Right lobe of liver (tissue), 6 donors: ENCODE results near the gene ARRB1. TPM values are rescaled to one million over a fixed set of nuclear protein-coding genes. Genes with fewer than 3 reads are reported as not detected.

Experiments
- ATAC-seq, 4 donors: fragments of 200-7000 bp; cut with Tn5 transposase; one replicate each; pipeline ENCODE4 v1.9.1; 2020; ENCODE audit warnings: mild to moderate bottlenecking in 4 of 4, moderate library complexity in 4 of 4
- DNase-seq, 3 donors: peaks; one replicate each; pipeline ENCODE4 v3.0.0-alpha.2; 2020
- H3K27ac ChIP-seq, 3 donors: fragments of 200-600 bp; one replicate each; pipeline ENCODE4 v1.8.0; 2022
- H3K27me3 ChIP-seq, 2 donors: fragments of 200-600 bp; one replicate each; pipeline ENCODE4 v1.8.0; 2022
- H3K36me3 ChIP-seq, 4 donors: fragments of 200-600 bp; sonication (generic) in 1 of 4; one replicate each; pipeline versions ENCODE4 v1.5.1 to v1.8.0; 2017 to 2022; ENCODE audit warnings: control low read depth in 1 of 4
- H3K4me1 ChIP-seq, 4 donors: fragments of 200-600 bp; sonication (generic) in 1 of 4; one replicate each; pipeline versions ENCODE4 v1.5.1 to v1.8.0; 2017 to 2022; ENCODE audit warnings: control low read depth in 1 of 4
- H3K4me3 ChIP-seq, 3 donors: fragments of 200-600 bp; one replicate each; pipeline ENCODE4 v1.8.0; 2022
- H3K9me3 ChIP-seq, 4 donors: fragments of 200-600 bp; sonication (generic) in 1 of 4; one replicate each; pipeline versions ENCODE4 v1.5.1 to v1.8.0; 2017 to 2022; ENCODE audit warnings: control low read depth in 1 of 4
- CTCF ChIP-seq, 4 donors: fragments of 200-600 bp in 3 of 4; fragments of 450-650 bp in 1 of 4; IDR thresholded peaks; one replicate each; pipeline versions ENCODE4 v1.5.1 to v1.8.0; 2016 to 2022; ENCODE audit warnings: antibody characterized with exemption in 4 of 4, mild to moderate bottlenecking in 2 of 4
- POLR2A ChIP-seq: fragments of 450-650 bp; IDR thresholded peaks from one replicate; pipeline ENCODE4 v1.6.1; 2017; ENCODE audit warnings: antibody characterized with exemption, mild to moderate bottlenecking
- WGBS: methylation state at CpG from one replicate; pipeline ENCODE4 v1.1.6; 2018; ENCODE audit warnings: low coverage, low lambda C conversion rate; ENCODE audit not compliant: insufficient coverage; ENCODE audit errors: missing lambda C conversion rate; 5-methylcytosine and 5-hydroxymethylcytosine counted together
- intact Hi-C, 2 donors: fragments of 100-400 bp; cut with DNase I; formaldehyde crosslinking; loops; one replicate each; pipeline versions ENCODE4 v1.11.2 to v1.14.1; 2022
- total RNA-seq, 6 experiments: library from RNA; depleted of rRNA in 2 of 6; stranded (reverse); fragments of >200 nt in 2 of 6; fragmentation: NEBNext Ultra II Directional in 3 of 6; extraction: Animal tissue kit (Norgen Biotek cat#: 25700) in 3 of 6; gene quantifications; one replicate each; pipeline versions ENCODE4 v1.1.0 to v1.2.4, GENCODE V29; 2016 to 2023
- donor health status: DM: no; HTN: yes; CAD: no.
- donor health status: DM: no; HTN: no; CAD: no.
- donor health status: DM: no; HTN: no; CAD: no.
- donor health status: DM: no; HTN: yes; CAD: no.
- donor health status: DM: no; HTN: yes; CAD: no.

ARRB1 gene
- total RNA-seq, 6 experiments from 2014 or later, result 8.6 to 26.4 (median 24.5) TPM

DNA sequence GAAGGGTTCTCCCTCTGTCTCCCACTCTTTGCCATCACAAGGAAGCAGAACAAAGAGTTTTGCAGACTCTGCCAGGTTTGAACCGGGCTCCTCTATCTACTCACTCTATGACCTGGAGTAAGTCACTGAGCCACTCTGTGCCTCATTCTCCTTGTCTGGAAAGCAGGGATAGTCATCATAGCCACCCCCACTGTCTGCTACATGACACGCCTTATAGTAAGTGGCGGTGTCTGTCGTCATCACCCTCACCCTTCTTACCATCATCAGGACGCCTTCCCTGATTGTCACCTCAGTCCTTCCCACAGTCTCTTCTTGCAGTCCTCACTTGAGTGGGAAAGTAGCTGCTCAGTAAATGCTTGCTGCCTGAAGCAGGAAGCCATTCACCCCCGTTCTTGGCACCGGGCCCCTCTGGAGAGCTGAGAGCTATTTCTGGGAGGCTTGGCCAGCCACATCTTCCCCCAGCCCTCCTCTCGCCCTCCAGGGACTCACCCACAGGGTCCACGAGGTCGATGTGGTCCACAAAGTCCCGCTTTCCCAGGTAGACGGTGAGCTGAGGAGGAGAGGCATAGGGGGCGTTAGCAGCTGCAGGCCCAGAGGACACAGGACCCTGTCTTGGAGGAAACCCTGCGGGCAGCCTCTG, 64.5 kb downstream of the ARRB1 start:
- Histone ChIP-seq H3K4me3 (no peak overlapping the region), H3K36me3 (peaks cover 0 to 8% (median 0%) of the 10 kb centered on the region in 4 donors), H3K9me3 (no peaks in the 10 kb centered on the region), H3K27me3 (no peaks in the 10 kb centered on the region), H3K4me1 (no peaks in the 10 kb centered on the region), H3K27ac (no peak overlapping the region)
- 58% methylated on average over 7 of the region's 14 CpGs for WGBS
- intact Hi-C loops, result loop anchor here in 1 of 2 donors (10.0 kb wide), 1 partner anchor 258 kb away; no protein-coding TSS in a partner anchor
- ATAC-seq, result no peak
- TF ChIP-seq CTCF (IDR thresholded peaks at IDR 0.05) (no peak), POLR2A (no peak)
- DNase-seq, result no peak

DNA sequence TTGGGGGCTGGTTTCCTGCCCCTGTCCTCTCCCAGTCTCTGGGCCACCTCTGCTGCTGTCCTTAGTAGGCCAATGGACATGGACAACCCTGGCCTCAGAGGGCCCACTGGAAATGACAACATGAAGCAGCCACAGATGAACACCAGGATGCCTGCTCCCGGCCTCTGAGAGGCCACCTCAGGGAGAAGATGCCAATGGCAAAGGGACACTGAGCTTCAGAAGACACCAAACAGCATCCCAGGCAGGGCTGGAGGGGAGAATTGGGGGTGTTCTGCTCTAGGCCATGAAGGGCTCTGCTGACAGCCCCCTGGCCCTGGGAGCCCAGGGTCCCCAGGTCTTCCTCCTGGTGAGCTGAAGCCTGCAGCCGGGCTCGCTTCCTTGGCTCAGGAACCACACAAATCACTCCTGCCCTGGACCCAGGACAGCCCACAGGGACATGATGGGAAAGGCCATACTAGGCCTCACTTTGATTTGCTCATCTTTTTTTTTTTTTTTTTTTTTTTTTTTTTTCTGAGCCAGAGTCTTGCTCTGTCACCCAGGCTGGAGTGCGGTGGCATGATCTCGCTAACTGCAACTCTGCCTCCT, 65.6 kb downstream of the ARRB1 start:
- no peak for DNase-seq
- intact Hi-C loops, result loop anchor here in 1 of 2 donors (10.0 kb wide), 1 partner anchor 259 kb away; no protein-coding TSS in a partner anchor
- peaks cover 0 to 11% (median 0%) of the 10 kb centered on the region in 4 donors for H3K36me3 ChIP-seq
- H3K4me3 ChIP-seq, result no peak overlapping the region
- no peaks in the 10 kb centered on the region for H3K9me3 ChIP-seq
- H3K27ac ChIP-seq, result no peak overlapping the region
- no peaks in the 10 kb centered on the region for H3K4me1 ChIP-seq
- ATAC-seq, result no peak
- TF ChIP-seq POLR2A, result no peak
- no peak for TF ChIP-seq CTCF (IDR thresholded peaks at IDR 0.05)
- no CpG with 5 or more reads among the region's 5 CpGs for WGBS
- no peaks in the 10 kb centered on the region for H3K27me3 ChIP-seq

DNA sequence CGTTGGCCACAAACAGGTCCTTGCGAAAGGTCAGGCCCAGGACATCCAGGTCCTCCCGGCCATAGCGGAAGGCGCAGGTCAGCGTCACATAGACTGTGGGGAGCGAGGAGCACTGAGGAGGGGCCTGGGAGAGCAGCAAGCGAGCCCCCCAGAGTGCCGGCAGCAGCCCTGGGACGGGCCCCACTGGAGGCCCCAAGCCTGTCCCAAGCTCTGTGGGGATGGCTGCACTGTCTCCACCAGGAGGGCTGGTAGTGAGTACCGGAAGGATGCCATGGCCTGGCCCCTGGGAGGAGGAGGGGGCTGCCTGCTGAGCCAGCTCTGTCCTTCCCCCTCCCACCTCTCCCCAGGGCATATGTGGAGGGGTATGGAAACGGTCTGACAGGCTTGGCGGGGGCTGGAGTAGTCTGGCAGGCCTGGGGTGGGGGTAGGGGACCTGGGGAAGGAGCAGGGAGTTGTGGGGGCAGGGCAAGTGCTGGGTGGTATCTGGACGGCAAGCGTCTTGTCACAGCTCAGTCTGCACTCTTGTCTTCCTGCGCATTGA, 68.0 kb downstream of the ARRB1 start:
- Histone ChIP-seq H3K27me3 (no peaks in the 10 kb centered on the region), H3K36me3 (peaks cover 0 to 16% (median 0%) of the 10 kb centered on the region in 4 donors), H3K4me3 (no peak overlapping the region), H3K4me1 (no peaks in the 10 kb centered on the region), H3K9me3 (no peaks in the 10 kb centered on the region), H3K27ac (no peak overlapping the region)
- WGBS, result 90% methylated on average over 4 of the region's 16 CpGs
- ATAC-seq (no peak), DNase-seq (no peak)
- TF ChIP-seq POLR2A (no peak), CTCF (IDR thresholded peaks at IDR 0.05) (no peak)
- intact Hi-C loops, result loop anchor here in 1 of 2 donors (5.0 to 10.0 kb wide), 2 partner anchors 39 to 261 kb away; no protein-coding TSS in a partner anchor

- peak in 2 of 3 donors; percentile 18 to 32 for DNase-seq
- H3K36me3 ChIP-seq, result peaks cover 0 to 30% (median 3%) of the 10 kb centered on the region in 4 donors
- no peaks in the 10 kb centered on the region for H3K27me3 ChIP-seq
- no peak overlapping the region for H3K4me3 ChIP-seq
- H3K4me1 ChIP-seq, result no peaks in the 10 kb centered on the region
- no peaks in the 10 kb centered on the region for H3K9me3 ChIP-seq
- intact Hi-C loops, result loop anchor here (2.0 to 10.0 kb wide), 3 partner anchors 41 to 263 kb away; no protein-coding TSS in a partner anchor
- ATAC-seq, result no peak
- H3K27ac ChIP-seq, result no peak overlapping the region
- WGBS, result 73% methylated on average over 4 of the region's 10 CpGs
- TF ChIP-seq POLR2A (no peak), CTCF (IDR thresholded peaks at IDR 0.05) (no peak)
Observed at GRCh38 chr11:75281469-75282095, 69.9 kb downstream of the ARRB1 start.
